Activated CD8-positive, alpha-beta T cell treated with anti-CD3 and anti-CD28 coated beads for 36 hours (primary cell): ENCODE measurements around the gene CALM3. TPM values are rescaled to one million over a fixed set of nuclear protein-coding genes. Genes with fewer than 3 reads are reported as not detected.

Experiments
- ATAC-seq: fragments of 200-7000 bp; cut with Tn5 transposase; one replicate; pipeline ENCODE4 v1.10.0; 2021; ENCODE audit warnings: mild to moderate bottlenecking, moderate library complexity
- CTCF ChIA-PET: fragments of 350-600 bp; sonication (Branson Sonifier 250); formaldehyde crosslinking; loops from one replicate; lab custom pipeline; 2021; ENCODE audit warnings: antibody characterized with exemption; lab: Charles Lee
- POLR2A ChIA-PET: fragments of 350-600 bp; sonication (Branson Sonifier 250); formaldehyde crosslinking; loops from one replicate; lab custom pipeline; 2021; ENCODE audit warnings: antibody characterized with exemption; lab: Charles Lee
- DNase-seq: peaks from one replicate; pipeline ENCODE4 v3.0.0-alpha.2; 2020
- H3K27ac Mint-ChIP-seq: one replicate; pipeline ENCODE4 v1.8.0; 2021; ENCODE audit warnings: mild to moderate bottlenecking, mixed read lengths
- H3K27me3 Mint-ChIP-seq: one replicate; pipeline ENCODE4 v1.8.0; 2021; ENCODE audit warnings: mixed read lengths
- H3K36me3 Mint-ChIP-seq: one replicate; pipeline ENCODE4 v1.8.0; 2021; ENCODE audit warnings: low read depth, mixed read lengths
- H3K4me1 Mint-ChIP-seq: one replicate; pipeline ENCODE4 v1.8.0; 2021; ENCODE audit warnings: low read depth, mixed read lengths
- H3K4me3 Mint-ChIP-seq: one replicate; pipeline ENCODE4 v1.8.0; 2021; ENCODE audit warnings: mild to moderate bottlenecking, moderate library complexity, mixed read lengths
- H3K9me3 Mint-ChIP-seq: one replicate; pipeline ENCODE4 v1.8.0; 2021; ENCODE audit warnings: mixed read lengths
- CTCF ChIP-seq: fragments of 200-600 bp; IDR thresholded peaks from one replicate; pipeline ENCODE4 v1.8.0; 2022; ENCODE audit warnings: antibody characterized with exemption, mild to moderate bottlenecking
- intact Hi-C: fragments of 100-400 bp; cut with micrococcal nuclease; formaldehyde crosslinking; loops from one replicate; pipeline ENCODE4 v1.10.0; 2022
- total RNA-seq, 2 experiments: library from RNA; stranded (reverse); gene quantifications; one replicate each; pipeline ENCODE4 v1.2.3, GENCODE V29; 2021

CALM3 gene
- total RNA-seq, 2 experiments from 2014 or later: 565 to 582 TPM

DNA sequence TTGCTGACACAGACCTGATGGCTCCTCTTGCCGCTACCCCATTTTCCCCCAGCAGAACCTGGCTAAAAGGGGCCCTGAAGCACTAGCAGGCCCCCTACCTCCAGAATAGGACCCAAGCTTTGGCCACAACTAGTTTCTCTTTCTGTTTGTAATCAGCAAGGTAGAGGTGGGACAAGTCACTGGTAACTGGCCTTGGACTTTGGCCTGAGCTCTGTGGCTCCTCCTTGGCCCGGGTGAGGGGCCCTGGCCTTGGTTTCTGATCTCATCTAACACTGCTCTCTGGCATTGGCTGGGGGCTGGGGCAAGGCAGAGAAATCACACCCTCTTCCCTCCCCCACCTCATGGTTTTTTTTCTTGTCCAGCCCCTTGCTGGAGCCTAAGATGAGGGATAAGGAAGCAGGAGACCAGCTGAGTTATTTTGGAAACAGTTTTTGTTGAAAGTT is 2.1 kb downstream of the CALM3 start:
- DNase-seq (no peak), ATAC-seq (no peak)
- Mint-ChIP-seq H3K4me3 (peak overlapping the region; percentile 99), H3K36me3 (peaks cover 52% of the 10 kb centered on the region), H3K9me3 (peaks cover 7% of the 10 kb centered on the region), H3K27me3 (no peaks in the 10 kb centered on the region), H3K27ac (peak overlapping the region; percentile 100), H3K4me1 (peaks cover 35% of the 10 kb centered on the region)
- ChIA-PET POLR2A (interaction anchor here (1.4 to 10.7 kb wide), 7 partner anchors 12 to 185 kb away, joined by 3 to 232 read pairs (median 8); partner anchors contain the start of gene SLC1A5), CTCF (interaction anchor here (0.6 to 4.3 kb wide), 3 partner anchors 9 to 58 kb away, joined by 3 to 56 read pairs (median 34); partner anchors contain the start of gene DACT3)
- intact Hi-C loops: no loop called here
- TF ChIP-seq CTCF: no peak

DNA sequence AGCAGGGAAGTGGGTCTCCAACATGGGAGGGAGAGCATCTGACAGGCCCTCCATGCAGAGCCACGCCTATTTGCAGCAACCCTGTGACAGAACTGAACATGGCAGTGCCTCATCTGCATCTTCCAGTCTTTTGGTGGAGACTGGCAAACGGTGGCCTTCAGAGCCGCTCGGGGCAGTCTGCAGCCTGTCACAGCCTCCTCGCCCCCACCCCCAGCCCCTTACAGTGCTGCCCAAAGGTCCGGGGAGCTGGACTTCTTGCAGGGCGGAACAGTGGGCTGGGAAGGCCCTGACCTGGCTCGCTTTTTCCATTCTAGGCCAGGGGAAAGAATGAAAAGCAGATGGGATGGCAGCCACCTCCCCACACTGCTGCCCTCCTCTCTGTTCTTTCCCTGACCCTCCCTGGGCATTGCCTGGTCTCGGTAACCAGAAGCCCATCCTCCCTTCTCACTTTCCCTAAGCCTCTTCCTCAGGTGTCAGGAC is 2.7 kb downstream of the CALM3 start:
- H3K27ac Mint-ChIP-seq: peak overlapping the region; percentile 100
- POLR2A ChIA-PET: interaction anchor here (3.9 to 10.7 kb wide), 2 partner anchors 12 to 184 kb away, joined by 20 to 232 read pairs; partner anchors contain the start of gene SLC1A5
- intact Hi-C loops: no loop called here
- H3K4me3 Mint-ChIP-seq: peak overlapping the region; percentile 99
- no peak for TF ChIP-seq CTCF
- H3K4me1 Mint-ChIP-seq: peaks cover 37% of the 10 kb centered on the region
- no peaks in the 10 kb centered on the region for H3K27me3 Mint-ChIP-seq
- CTCF ChIA-PET: interaction anchor here (4.0 to 19.7 kb wide), 3 partner anchors 9 to 59 kb away, joined by 34 to 300 read pairs (median 56); partner anchors contain the start of gene DACT3
- peaks cover 51% of the 10 kb centered on the region for H3K36me3 Mint-ChIP-seq
- ATAC-seq (no peak), DNase-seq (no peak)
- H3K9me3 Mint-ChIP-seq: peaks cover 3% of the 10 kb centered on the region

DNA sequence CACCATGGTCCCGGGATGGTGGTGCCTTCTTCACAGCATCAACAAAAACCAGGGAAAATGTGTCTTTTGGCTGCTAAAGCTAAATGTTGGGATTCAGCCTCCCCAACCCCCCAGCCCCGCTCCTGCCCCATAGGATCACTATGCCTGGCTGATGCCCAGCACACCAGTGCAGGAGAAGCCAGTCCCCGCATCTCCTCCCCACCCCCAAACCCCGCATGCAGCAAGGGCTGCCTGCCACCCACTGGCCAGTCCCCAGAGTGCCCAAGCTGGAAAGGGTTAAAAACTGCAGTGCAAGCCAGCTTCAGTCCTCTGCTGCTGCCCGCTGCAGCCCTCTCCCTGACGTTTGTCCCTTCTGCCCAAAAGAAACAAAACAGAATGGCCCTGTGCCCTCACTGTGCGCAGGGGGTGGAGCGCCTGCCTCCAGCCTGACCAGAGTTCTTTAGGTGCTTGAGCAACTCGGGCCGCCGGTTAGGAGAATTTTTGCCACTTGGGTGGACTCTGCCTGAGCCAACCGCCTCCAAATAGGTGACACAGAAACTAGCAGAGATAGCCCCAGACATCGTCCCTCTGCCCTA is 3.7 kb downstream of the CALM3 start:
- H3K9me3 Mint-ChIP-seq: no peaks in the 10 kb centered on the region
- intact Hi-C loops: no loop called here
- H3K27me3 Mint-ChIP-seq: no peaks in the 10 kb centered on the region
- H3K36me3 Mint-ChIP-seq: peaks cover 61% of the 10 kb centered on the region
- no peak overlapping the region for H3K27ac Mint-ChIP-seq
- no peak for DNase-seq
- no peak overlapping the region for H3K4me3 Mint-ChIP-seq
- ChIA-PET POLR2A (interaction anchor here (0.8 to 10.7 kb wide), 5 partner anchors 11 to 57 kb away, joined by 3 to 232 read pairs (median 4); no protein-coding TSS in a partner anchor), CTCF (interaction anchor here (19.7 kb wide), 1 partner anchor 58 kb away, joined by 300 read pairs; the partner anchor contains the start of gene DACT3)
- ATAC-seq: no peak
- TF ChIP-seq CTCF: no peak
- peaks cover 44% of the 10 kb centered on the region for H3K4me1 Mint-ChIP-seq

- peaks cover 43% of the 10 kb centered on the region for H3K4me1 Mint-ChIP-seq
- intact Hi-C loops: no loop called here
- no peak overlapping the region for H3K4me3 Mint-ChIP-seq
- TF ChIP-seq CTCF: no peak
- H3K9me3 Mint-ChIP-seq: no peaks in the 10 kb centered on the region
- peaks cover 64% of the 10 kb centered on the region for H3K36me3 Mint-ChIP-seq
- POLR2A ChIA-PET: interaction anchor here (0.6 to 10.7 kb wide), 8 partner anchors 10 to 1171 kb away, joined by 3 to 232 read pairs (median 4); no protein-coding TSS in a partner anchor
- ATAC-seq (no peak), DNase-seq (no peak)
- CTCF ChIA-PET: interaction anchor here (0.8 to 19.7 kb wide), 5 partner anchors 9 to 148 kb away, joined by 3 to 300 read pairs (median 4); partner anchors contain the start of gene DACT3
- H3K27ac Mint-ChIP-seq: peak overlapping the region; percentile 12
- H3K27me3 Mint-ChIP-seq: no peaks in the 10 kb centered on the region
Measured at GRCh38 chr19:46605356-46605821, 4.3 kb downstream of the CALM3 start.
